ENCODE measurements around the gene SAMM50.

The SAMM50 gene

DNA sequence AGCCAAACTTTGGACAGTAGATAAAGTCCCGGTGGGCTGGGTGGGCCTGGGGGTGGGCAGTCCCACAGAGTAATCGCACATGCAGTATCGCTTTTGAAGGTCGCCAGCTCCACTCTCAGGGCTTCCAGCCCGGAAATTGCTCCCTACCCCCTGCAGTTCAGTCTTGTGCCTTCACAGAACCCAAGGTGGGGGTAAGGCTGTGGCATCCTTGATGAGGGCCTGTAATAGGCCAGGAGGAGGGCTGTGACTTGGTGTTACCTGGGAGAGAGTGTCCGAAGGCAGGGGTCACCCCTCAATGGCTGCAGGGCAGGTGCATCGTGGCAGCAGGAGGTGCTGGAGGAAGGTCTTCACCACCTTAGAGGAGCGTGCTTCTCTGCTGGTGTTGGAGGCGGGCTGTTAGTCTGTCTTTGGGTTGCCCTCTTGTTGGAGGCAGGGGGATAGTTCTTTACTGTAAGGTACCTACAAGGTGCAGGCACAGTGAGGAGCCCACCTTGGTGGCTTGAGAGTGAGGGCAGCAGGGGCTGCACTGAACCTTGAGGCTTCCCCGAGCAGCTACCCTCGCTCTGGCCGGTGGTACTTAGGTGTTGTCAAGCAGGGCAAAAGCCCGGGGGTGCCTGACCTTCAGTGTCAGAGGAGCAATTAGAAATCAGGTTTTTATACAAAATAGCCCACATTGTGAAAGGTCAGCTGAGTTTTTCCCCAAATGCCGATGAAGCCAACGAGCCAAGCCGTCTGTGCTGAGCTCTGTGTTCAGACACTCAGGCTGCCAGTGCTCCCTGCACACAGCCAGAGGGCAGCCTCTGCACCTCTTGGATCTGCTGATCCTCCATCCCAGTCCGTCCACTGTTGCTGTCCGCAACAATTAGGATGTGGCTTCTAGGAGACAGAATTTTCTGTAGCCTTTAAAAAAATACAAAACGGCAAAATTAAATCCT lies 21.9 kb downstream of the SAMM50 start:
- DNase-seq (ENCODE audit: low read depth in 2 of 2): no peak

DNA sequence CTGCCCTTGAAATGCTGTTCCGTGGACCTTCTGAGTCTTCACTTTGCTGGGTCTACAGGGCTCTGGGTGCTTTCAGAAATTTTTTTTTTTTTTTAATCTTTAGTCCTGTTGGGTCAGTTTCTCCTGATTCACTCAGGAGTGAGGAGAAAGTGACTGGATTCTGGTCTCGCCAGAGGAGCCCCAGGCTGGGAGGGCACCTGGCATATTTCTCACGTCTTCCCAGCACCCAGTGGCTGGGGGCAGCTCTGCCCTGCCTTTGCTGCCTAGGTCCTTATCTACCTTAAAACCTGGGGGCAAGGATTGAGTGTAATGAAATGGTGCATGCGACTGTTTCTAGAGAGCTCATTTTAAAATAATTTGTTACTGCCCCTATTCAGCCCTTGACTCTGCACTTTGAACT lies 23.3 kb downstream of the SAMM50 start:
- DNase-seq (ENCODE audit: low read depth in 2 of 2): no peak

DNA sequence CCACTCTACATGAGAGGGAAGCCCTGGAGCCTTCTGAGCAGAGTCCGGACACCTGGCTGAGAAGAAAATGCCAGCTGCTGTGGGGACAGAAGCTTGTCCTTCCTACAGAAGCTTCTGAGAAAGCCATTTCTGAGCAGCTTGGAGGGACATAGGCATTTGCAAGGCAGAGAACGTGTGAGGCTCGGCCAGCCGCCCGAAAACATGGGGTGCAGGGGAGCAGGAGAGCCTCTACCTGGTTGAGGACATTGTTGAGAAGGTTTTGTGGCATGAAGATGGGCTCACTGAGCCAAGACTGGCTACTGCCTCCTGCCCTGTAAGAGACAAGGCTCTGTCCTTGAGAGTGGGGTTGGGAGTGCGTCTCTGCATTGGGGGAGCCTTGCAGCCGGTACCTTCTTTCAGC lies 25.3 kb downstream of the SAMM50 start:
- DNase-seq (ENCODE audit: low read depth in 2 of 2): no peak

DNA sequence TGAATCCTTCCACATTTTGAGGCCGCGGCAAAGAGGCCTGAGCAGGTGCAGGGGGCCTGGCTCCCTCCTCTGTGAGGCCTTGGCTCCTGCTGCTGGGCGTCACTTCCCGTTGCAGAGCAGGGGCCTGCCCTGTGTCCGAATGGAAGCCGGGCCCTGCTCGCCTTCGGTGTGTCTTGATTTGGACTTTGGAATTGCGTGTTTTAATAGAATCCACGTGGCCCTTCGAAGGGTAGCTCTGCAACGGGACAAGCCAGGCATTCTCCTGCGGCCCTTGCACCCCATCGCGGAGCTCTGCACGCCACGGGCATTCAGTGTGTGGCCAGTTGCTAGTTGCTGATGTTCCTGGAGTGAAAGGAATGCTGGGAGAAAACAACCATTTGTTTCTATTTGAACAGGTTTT lies 25.8 kb downstream of the SAMM50 start:
- no peak for DNase-seq (ENCODE audit: low read depth in 2 of 2)

DNA sequence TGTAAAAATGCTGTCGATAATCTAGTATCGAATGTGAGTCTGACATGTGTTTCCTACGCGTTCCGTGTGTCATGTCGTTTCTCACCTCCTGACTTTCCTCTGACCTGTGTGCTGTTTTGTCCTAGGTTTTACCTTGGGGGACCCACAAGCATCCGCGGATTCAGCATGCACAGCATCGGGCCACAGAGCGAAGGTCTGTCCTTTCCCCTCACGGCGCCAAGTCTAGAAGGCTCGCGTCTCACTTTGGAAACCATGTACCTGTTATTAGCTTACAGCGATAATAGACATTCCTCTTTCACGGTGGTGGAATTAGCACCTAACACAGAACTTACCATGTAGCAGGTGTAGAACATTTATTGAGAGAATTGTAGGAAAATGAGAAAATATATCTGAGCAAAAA lies 28.6 kb downstream of the SAMM50 start:
- no peak for DNase-seq (ENCODE audit: low read depth in 2 of 2)

DNA sequence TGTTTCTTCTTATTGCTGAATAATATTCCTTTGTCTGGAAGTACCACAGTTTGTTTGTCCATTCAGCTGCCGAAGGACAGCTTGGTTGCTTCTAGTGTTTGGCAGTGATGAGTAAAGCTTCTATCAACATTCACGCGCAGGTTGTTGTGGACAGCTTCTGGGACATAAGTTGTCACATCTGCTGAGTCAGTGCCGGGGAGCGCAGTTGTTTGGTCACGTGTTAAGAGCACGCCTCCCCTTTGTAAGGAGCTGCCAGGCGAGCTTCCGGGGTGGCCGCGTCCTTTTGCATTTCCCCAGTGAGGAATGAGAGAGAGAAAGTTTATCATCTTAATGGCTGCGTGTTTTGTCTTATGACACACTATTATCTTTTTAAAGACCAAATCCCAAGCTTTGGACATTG lies 30.3 kb downstream of the SAMM50 start:
- no peak for DNase-seq (ENCODE audit: low read depth in 2 of 2)

DNA sequence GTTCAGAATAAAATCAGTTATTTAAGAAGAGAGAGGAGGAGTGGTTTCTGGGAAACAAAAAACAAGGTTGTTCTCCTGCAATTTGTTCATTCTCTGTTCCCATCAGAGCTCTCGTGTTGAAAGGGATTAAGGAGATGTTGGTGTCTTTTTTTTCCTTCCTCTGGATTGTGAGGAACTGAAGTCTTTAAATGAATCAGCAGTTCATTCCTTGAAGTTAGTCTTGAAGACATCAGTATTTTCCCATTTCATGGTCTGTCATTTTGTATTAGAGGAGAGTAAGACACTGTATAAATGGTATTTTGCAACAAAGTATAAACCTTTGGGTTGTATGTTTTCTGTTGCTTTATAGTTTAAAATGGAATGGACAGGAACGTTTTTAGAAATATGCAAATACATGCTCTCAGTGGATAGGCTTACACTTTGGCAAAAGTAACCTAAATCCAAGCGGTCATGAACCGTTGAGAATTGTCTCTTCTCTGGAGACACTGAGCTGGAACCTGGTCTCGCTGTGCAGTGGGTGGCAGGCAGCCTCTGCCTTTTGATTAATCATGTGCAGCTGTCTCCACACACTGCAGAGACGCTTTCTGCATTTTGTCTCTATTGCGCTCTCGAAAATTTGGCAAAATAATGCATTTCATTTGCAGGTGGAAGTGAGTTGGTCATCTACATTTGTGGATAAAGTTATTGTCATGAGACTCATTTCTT lies 33.0 kb downstream of the SAMM50 start:
- DNase-seq (ENCODE audit: low read depth in 2 of 2): no peak

DNA sequence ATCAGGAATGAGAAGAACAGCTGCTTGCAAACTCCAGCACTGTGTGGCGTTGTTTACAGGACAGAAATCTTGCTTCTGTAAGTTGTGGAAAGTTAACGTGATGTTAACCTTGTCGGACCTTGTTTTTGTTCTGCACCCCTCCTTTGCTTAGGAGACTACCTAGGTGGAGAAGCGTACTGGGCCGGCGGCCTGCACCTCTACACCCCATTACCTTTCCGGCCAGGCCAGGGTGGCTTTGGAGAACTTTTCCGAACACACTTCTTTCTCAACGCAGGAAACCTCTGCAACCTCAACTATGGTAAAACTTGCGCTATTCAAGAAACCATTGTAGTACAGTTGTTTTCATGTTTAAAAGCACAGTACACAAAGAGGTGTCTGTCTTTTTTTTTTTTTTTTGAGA lies 33.7 kb downstream of the SAMM50 start:
- no peak for DNase-seq (ENCODE audit: low read depth in 2 of 2)

DNA sequence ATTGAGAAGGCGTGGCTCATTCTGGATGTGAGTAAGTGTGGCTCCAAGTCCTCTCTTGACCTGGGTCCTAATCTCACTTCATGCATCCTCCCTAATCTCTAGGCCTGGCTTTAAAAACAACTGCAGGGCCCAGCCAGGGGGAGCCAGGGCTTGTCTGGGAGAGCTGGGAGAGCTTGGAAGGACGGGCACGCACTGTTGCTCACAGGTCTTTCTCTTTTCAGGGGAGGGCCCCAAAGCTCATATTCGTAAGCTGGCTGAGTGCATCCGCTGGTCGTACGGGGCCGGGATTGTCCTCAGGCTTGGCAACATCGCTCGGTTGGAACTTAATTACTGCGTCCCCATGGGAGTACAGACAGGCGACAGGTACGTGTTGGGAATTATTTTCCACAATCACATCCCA lies 34.8 kb downstream of the SAMM50 start:
- DNase-seq (ENCODE audit: low read depth in 2 of 2): no peak

DNA sequence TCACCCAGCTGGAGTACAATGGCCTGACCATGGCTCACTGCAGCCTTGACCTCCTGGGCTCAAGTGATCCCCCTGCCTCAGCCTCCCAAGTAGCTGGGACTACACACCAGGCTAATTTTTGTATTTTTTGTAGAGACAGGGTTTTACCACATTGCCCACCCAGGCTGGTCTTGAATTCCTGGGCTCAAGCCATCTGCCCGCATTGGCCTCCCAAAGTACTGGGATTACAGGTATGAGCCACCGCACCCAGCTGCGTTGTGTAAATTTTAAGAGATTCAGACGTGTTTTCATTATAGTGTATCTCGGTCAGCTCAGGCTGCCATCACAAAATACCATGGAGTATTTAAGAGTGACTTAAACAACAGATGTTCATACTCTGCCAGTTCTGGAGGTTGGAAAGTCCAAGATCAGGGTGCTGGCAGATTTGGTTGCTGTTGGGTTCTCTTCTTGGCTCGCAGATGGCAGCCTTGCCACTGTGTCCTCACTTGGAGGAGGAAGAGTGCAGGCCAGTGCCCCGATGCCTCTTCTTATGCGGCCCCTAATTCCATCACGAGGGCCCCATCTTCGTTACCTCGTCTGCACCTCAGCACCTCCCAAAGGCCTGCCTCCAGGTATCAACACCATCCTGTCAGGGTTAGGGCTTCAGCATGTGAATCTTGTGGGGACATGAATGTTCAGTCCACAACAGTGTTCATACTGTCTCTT lies 36.2 kb downstream of the SAMM50 start:
- DNase-seq (ENCODE audit: low read depth in 2 of 2): no peak

DNA sequence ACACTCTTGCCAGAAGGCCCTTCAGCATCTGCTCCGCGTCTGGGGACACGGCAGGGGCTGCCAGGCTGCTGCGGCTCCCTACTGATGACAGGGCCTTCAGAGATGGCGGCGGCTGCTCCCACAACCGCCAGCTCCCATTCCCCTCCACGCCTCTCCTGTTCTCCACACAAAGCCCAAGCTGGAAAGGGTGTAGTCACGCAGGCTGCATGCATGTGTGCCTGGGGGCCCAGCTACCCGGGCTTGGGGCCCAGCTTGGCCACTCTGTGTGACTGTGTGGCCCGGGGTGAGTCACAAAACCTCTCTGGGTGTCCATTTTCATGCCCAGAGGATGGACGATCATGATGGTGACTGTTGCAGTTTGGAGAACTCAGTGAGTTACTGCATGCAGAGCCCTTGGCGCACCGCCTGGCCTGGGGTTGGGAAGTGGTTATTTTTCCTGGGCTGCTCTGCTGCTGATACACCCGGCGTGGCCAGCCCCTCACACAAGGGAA lies 37.1 kb downstream of the SAMM50 start:
- DNase-seq (ENCODE audit: low read depth in 2 of 2): no peak

DNA sequence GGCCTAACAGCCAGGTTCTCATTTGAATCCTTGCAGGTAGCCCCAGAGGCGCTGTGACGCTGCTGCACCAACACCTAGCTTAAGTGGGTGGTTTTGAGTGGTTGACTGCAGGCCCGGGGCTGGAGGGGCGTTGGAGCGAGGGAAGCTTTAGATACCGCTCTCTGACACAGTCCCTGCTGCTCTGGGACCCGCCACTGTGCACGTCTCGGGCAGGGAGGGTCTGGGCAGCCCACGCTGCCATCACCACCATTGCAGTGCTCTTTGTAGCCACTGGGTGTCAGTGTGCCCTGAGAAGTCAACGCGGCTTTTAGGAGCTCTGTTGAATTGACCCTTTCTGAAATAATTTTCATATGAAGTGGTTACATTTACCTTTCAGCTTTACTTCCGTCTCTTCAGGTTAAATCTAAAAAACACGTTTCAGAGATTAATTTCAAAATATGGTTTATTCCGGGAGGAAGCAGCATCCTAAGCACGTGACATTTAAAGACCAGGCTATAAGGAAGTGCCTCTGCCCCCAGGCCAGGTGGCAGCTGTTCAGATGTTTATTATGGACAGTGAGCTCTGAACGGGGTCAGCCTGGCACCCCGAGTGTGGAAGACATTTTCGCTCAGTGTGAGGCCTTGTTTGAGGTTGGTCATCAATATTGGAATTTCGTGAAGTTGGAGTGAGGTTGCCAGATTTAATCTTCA lies 38.0 kb downstream of the SAMM50 start:
- DNase-seq (ENCODE audit: low read depth in 2 of 2): peak; percentile 8 to 42

DNA sequence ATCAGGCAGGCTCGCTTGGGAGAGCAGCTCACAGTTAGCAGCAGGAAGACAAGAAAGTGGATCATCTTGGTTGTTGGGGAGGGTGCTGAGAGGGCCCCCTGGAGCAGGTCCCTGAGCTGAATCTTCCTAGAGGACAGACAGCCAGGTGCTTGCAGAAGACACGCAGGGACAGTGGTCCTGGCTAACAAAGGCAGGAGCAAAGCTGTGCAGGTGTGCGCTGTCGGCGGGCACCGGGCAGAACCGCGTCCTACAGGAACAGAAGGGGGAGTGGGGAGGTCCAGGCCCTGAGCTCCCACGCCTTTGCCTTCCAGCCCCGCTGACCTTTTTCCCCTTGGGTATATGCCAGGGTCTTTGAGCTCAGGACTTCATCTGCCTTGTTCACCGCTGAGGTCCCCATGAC lies 38.8 kb downstream of the SAMM50 start:
- no peak for DNase-seq (ENCODE audit: low read depth in 2 of 2)

DNA sequence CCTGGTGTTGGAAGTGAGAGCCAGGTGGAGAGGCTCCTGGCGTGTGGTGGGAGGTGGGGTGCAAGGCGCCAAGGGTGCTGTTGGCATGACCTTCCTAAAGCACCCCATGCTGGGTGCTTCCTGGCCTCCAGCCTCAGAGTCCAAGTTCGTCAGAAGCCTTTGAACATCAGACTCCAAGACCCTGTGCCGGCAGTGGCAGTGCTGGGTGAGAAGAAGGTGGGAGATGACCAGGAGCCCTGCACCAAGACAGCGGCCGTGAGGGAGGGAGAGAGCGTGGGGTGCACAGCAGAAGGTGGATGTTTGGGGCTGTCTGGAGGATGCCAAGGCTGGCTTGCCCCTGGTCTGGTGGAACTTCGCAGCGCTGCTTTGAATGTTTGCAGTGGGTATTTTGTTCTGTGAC lies 39.2 kb downstream of the SAMM50 start:
- no peak for DNase-seq (ENCODE audit: low read depth in 2 of 2)

DNA sequence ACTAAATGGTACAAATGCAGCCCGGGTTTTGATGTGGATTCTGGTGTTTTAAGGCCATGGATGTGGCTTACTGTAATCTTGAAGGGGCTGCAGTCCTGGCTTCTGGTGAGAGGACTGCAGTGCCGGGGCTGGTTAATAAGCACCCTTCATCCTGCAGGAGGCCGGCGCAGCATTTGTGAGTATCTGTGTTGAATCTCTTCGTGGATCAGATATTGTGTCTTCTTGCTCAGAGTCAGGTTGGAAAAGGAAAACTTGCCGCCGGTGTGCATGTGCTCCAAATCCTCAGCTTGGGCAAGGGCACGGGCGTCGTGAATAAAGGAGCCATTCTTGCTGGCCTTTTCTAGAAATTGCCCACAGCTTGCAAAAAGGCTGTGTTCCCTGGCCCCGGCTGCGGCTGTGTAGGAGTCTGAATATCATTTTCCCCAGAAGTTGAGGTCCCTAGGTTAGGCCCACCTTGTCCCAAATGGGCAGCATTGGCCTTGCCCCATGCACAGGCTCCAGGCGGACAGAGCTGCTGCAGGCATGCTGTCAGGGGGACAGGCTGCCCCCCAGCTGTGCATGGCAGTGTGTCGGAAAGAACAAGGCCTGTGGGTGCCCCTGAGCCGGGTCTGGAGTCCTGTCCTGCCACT lies 39.9 kb downstream of the SAMM50 start:
- no peak for DNase-seq (ENCODE audit: low read depth in 2 of 2)

DNA sequence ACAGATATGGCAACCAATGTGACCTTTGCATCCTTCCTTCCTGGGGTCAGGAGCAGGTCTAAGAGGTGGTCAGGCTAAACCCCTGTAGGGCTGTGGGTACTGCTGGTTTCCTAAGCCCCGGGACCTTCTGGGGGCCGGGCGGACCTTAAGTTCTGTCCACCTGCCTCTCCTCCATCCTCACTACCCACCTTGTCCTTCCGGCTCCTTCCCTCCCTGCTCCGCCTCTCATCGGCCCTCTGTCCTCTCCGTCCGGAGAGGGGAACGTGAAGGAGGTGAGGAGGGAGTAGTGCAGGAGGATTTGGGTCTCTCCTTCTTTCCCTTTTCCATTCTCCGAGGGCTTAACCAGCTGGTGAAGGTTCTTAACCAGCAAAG lies 40.5 kb downstream of the SAMM50 start:
- no peak for DNase-seq (ENCODE audit: low read depth in 2 of 2)

DNA sequence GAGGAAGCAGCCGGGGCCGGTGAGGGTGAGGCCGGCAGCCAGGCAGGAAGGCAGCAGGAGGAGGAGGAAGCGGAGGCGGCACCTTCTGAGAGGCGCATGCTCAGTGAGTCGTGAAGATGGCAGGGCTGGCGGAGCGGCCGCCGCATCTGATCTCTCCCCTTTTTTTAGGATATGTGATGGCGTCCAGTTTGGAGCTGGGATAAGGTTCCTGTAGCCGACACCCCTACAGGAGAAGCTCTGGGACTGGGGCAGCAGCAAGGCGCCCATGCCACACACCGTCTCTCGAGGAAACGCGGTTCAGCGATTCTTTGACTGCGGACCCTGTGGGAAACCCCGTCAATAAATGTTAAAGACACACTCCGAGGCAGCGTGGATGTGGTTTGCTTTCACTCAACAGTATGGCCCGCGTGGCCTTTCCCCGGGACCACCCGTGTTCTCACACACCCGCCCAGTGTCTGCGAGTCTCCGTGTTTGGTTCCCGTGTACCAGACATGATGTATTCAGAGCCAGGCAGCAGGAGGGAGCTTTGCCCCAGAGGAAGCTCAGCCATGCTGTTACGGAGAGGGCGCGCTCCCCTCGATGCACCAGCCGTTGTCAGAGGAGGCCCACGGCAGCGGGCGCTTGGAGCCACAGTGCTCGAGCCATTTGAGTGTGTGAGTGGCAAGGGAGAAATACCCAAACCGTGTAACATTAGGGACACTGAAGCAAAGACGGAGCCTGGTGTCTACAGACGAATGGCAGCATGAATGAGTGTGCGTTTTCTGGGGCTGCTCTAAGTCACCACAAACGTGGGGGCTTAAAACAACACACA lies 41.1 kb downstream of the SAMM50 start:
- DNase-seq (ENCODE audit: low read depth in 2 of 2): peak; percentile 49 to 65

DNA sequence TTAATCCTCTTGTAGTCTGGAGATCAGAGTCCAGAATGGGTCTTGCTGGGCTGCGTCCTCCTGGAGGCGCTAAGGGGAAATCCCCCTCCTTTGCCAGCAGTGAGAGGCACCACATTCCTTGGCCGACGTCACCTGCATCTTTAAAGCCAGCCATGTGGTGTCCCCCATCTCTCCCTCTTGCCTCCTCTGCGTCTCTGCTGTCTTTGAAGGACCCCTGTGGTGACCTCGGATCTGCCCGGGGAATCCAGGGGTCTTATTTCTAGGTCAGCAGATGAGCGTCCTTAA lies 41.7 kb downstream of the SAMM50 start:
- no peak for DNase-seq (ENCODE audit: low read depth in 2 of 2)

DNA sequence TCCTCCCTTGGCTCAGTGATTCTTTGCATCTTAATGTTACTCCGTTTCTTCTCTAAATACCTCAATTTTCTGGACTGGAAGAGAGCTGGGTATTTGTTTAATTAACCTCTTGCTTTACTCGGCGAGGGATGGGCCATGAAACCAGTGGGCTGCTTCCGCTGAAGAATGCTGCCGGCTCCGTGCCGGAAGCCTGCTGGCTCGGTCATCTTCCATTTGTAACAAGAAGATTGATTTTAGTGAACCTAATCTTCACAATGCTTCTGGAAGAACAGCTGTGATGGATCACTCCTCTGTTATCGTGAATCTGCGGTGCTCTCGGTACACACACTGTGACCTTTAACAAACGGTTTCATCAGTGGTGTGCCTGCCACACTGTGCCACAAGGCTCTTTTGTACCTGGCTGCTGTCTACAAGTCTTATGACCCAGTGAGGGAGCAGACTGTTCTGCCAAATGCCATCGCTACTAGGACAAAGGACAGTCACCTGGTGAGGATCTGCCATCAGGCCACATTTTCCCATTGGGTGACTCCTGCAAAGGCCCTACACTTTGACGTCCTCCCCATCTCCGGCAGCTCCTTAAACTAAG lies 43.5 kb downstream of the SAMM50 start:
- no peak for DNase-seq (ENCODE audit: low read depth in 2 of 2)

DNA sequence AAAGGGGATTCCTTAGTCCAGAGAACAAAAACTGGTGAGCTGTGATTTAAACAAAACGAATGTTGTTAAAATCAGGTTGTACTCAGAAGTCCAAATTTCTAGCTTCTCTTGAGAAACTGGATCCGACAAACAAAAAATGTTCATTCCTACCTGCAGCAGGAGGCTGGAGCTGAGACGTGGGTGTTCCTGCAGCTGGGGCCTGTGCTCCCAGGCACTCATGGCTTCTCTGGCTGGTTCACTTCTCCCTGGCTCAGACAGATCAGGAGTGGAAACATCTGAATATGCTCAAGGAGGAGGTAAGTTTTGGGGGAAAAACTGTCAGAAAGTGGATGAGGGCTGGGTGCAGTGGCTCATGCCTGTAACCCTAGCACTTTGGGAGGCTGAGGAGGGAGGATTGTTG lies 44.1 kb downstream of the SAMM50 start:
- DNase-seq (ENCODE audit: low read depth in 2 of 2): no peak
